ENCODE results near the gene UBE2V1. TPM values are rescaled to one million over a fixed set of nuclear protein-coding genes. Genes with fewer than 3 reads are reported as not detected.

UBE2V1 gene
- total and polyA plus RNA-seq, 2 of the 13 experiments (the other 11 are each of a cell fraction or from before 2014, with no cell fraction given) = 81.3 to 132 TPM

DNA sequence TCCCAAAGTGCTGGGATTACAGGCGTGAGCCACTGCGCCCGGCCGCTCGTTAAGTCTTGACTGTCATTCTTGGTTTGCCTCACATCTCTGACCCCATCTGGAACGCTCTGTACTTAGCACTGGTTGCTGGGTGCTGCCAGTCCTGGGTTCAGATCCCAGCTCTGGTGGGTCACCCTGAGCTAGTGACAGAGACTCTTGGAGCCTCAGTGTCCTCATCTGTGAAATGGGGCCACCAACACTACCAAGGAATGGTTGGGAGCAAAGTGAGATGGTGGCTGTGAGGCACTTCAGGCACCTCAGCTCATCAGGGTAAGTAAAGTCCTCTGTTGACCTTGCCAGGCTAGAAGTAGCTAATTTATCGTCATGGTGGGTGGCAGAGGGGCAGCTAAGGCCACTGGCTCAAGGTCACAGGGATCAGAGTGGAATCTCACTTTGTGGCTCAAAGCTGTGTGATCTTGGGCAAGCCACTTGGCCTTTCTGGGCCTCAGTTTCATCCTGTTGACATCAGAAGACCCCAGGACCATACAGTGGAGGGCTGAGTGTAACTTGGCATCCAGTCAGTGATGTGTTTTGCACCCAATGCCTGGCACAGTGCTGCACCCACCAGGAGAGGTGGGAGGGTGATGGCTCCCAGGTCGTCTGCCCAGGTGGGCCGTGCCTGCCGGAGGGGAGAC lies 46.7 kb downstream of the UBE2V1 start:
- POLR2A ChIA-PET = interaction anchor here (1.4 kb wide), 1 partner anchor 85 kb away, joined by 6 read pairs; no protein-coding TSS in a partner anchor
- no peaks in the 10 kb centered on the region for H3K79me2 ChIP-seq (ENCODE audit: insufficient read depth, low read length)
- FAIRE-seq = no peak

DNA sequence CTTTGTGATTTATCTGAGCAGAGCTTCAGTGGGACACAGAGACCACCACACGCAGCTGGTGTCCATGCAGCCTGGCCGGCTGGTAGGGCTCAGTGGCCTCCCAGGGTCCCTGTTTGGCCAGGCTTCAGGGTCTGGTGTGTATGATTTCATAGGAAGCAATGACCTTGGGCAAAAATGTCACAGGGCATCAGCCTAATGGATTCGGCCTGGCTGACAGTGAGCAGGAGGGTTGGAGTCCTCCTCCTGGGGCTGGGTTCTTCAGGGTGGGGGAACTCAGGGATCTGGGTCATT lies 47.7 kb downstream of the UBE2V1 start:
- POLR2A ChIA-PET = interaction anchor here (0.6 to 1.0 kb wide), 2 partner anchors 11 to 88 kb away, joined by 3 read pairs; no protein-coding TSS in a partner anchor
- H3K9ac ChIP-seq (ENCODE audit: insufficient read depth, low read depth, low read length) = no peak overlapping the region
- CTCF ChIA-PET (ENCODE audit: low intra/inter-chr PET ratio, low total read pairs) = no interaction called here
- no peak overlapping the region for H3K4me2 ChIP-seq (ENCODE audit: low read depth, low read length)
- H2AFZ ChIP-seq (ENCODE audit: low read length) = no peak overlapping the region
- intact Hi-C loops (cut with micrococcal nuclease; ENCODE audit: unreplicated experiment) (no loop called here), in situ Hi-C loops (cut with HindIII; ENCODE audit: extremely low pct_ligation_motif_present, low pct_unique_long_range_greater_than_20kb) (no loop called here)
- peaks cover 5 to 36% of the 10 kb centered on the region in 2 experiments; a peak in 4 of 5 replicates for H3K27me3 ChIP-seq (ENCODE audit: control insufficient read depth in 1 of 2, insufficient read depth in 2 of 2, low read length in 2 of 2)
- H3K79me2 ChIP-seq (ENCODE audit: insufficient read depth, low read length) = no peaks in the 10 kb centered on the region
- TF ChIP-seq ZNF891 (CRISPR knock-in tag; IDR thresholded peaks at IDR 0.05) (0 out of 2 replicates have a peak, but pooled peaks have one; percentile 54), NFE2L1 (CRISPR knock-in tag; IDR thresholded peaks at IDR 0.05; ENCODE audit: borderline replicate concordance) (0 out of 2 replicates have a peak, but pooled peaks have one; percentile 30), SALL1 (CRISPR knock-in tag; IDR thresholded peaks at IDR 0.05) (peak; percentile 25; the same call in 1 of the 2 replicates), RFXAP (CRISPR knock-in tag; IDR thresholded peaks at IDR 0.05; ENCODE audit: borderline replicate concordance) (no peak), PTBP1 (IDR thresholded peaks at IDR 0.05; ENCODE audit: low read depth, low read length, poor library complexity, severe bottlenecking) (peak; percentile 55)
- peaks cover 42% of the 10 kb centered on the region for H3K4me1 ChIP-seq (ENCODE audit: insufficient read depth, low read length)
- H4K20me1 ChIP-seq (ENCODE audit: insufficient read depth, low read length) = no peaks in the 10 kb centered on the region
- no peak overlapping the region for H3K4me3 ChIP-seq (replicated peaks in 1 of 3; ENCODE audit: insufficient read depth in 1 of 3, low read depth in 2 of 3, low read length in 3 of 3)
- peak; percentile 10 for ATAC-seq
- FAIRE-seq = no peak
- BruUV-seq (replicated peaks) = no TSS peak
- no peak overlapping the region for H3K27ac ChIP-seq (ENCODE audit: extremely low read length, insufficient read depth, low read length)
- WGBS (ENCODE audit: low lambda C conversion rate) = 0% methylated on average over 2 of the region's 3 CpGs
- no peak for DNase-seq (ENCODE audit: low spot score)
- no peaks in the 10 kb centered on the region for H3K9me3 ChIP-seq (ENCODE audit: low read length)
- H3K36me3 ChIP-seq (replicated peaks in 1 of 2; ENCODE audit: control insufficient read depth in 1 of 2, insufficient read depth in 2 of 2, low read length in 2 of 2) = no peaks in the 10 kb centered on the region

More for the DNA sequence above, 46.7 kb downstream of the UBE2V1 start:
- no peak overlapping the region for H3K27ac ChIP-seq (ENCODE audit: extremely low read length, insufficient read depth, low read length)
- no peak for DNase-seq (ENCODE audit: low spot score)
- no peak overlapping the region for H2AFZ ChIP-seq (ENCODE audit: low read length)
- no peaks in the 10 kb centered on the region for H3K36me3 ChIP-seq (replicated peaks in 1 of 2; ENCODE audit: control insufficient read depth in 1 of 2, insufficient read depth in 2 of 2, low read length in 2 of 2)
- H4K20me1 ChIP-seq (ENCODE audit: insufficient read depth, low read length) = no peaks in the 10 kb centered on the region
- no peak for ATAC-seq
- WGBS (ENCODE audit: low lambda C conversion rate) = 53% methylated on average over 10 of the region's 10 CpGs
- no peak overlapping the region for H3K4me3 ChIP-seq (replicated peaks in 1 of 3; ENCODE audit: insufficient read depth in 1 of 3, low read depth in 2 of 3, low read length in 3 of 3)
- in situ Hi-C loops (cut with HindIII; ENCODE audit: extremely low pct_ligation_motif_present, low pct_unique_long_range_greater_than_20kb) = no loop called here
- H3K4me1 ChIP-seq (ENCODE audit: insufficient read depth, low read length) = peaks cover 52% of the 10 kb centered on the region
- intact Hi-C loops (cut with micrococcal nuclease; ENCODE audit: unreplicated experiment) = no loop called here
- no peaks in the 10 kb centered on the region for H3K9me3 ChIP-seq (ENCODE audit: low read length)
- TF ChIP-seq ZMYM3 (CRISPR knock-in tag; IDR thresholded peaks at IDR 0.05) = peak; percentile 38; the same call in 1 of the 2 replicates
- no peak for TF ChIP-seq HOXA5 (CRISPR knock-in tag; IDR thresholded peaks at IDR 0.05)
- 0 out of 2 replicates have a peak, but pooled peaks have one; percentile 1 for TF ChIP-seq PHF8 (CRISPR knock-in tag; IDR thresholded peaks at IDR 0.05)
- peak; percentile 95 for TF ChIP-seq ZNF768 (CRISPR knock-in tag; IDR thresholded peaks at IDR 0.05)
- no peak for TF ChIP-seq ZNF441 (CRISPR knock-in tag; IDR thresholded peaks at IDR 0.05; ENCODE audit: borderline replicate concordance)
- TF ChIP-seq REL (CRISPR knock-in tag; conservative IDR thresholded peaks at IDR 0.05) = no peak
- TF ChIP-seq ZNF629 (CRISPR knock-in tag; conservative IDR thresholded peaks at IDR 0.05) = peak; percentile 95
- TF ChIP-seq HDAC1 (CRISPR knock-in tag; IDR thresholded peaks at IDR 0.05) = no peak
- TF ChIP-seq, protein P1, sequence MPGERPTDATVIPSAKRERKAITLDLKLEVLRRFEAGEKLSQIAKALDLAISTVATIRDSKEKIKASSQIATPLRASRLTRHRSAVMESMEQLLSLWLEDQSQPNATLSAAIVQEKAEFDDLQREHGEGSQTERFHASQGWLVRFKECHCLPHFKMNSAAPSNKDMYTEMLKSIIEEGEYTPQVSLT (CRISPR knock-in tag; IDR thresholded peaks at IDR 0.05; ENCODE audit: borderline replicate concordance, low read depth) = no peak
- peaks cover 2 to 28% of the 10 kb centered on the region in 2 experiments; a peak in 2 of 5 replicates for H3K27me3 ChIP-seq (ENCODE audit: control insufficient read depth in 1 of 2, insufficient read depth in 2 of 2, low read length in 2 of 2)
- no TSS peak for BruUV-seq (replicated peaks)
- H3K9ac ChIP-seq (ENCODE audit: insufficient read depth, low read depth, low read length) = no peak overlapping the region
- no peak overlapping the region for H3K4me2 ChIP-seq (ENCODE audit: low read depth, low read length)
- CTCF ChIA-PET (ENCODE audit: low intra/inter-chr PET ratio, low total read pairs) = interaction anchor here (0.6 kb wide), 1 partner anchor 83 kb away, joined by 3 read pairs; the partner anchor contains the start of gene SNAI1
